Heart left ventricle (tissue), 16 donors: Measurements from ENCODE around the gene FCER1G. TPM values are rescaled to one million over a fixed set of nuclear protein-coding genes. Genes with fewer than 3 reads are reported as not detected.

Experiments used
- ATAC-seq, 4 donors: fragments of 200-7000 bp; cut with Tn5 transposase; one replicate each; pipeline ENCODE4 v1.9.1; 2020 to 2022; ENCODE audit warnings: moderate library complexity in 4 of 4, mild to moderate bottlenecking in 3 of 4, moderate number of reproducible peaks in 1 of 4
- DNase-seq, 5 donors: peaks; one replicate each; pipeline ENCODE4 v3.0.0-alpha.2; 2020
- H3K27ac ChIP-seq, 12 donors: fragments of 200-600 bp; sonication (generic) in 4 of 12; one replicate each; pipeline versions ENCODE4 v1.5.0 to v1.8.0; 2016 to 2022; ENCODE audit warnings: mild to moderate bottlenecking in 2 of 12
- H3K27me3 ChIP-seq, 9 donors: fragments of 200-600 bp; sonication (generic) in 2 of 9; one replicate each; pipeline versions ENCODE4 v1.5.1 to v1.8.0; 2016 to 2022; ENCODE audit warnings: mild to moderate bottlenecking in 3 of 9
- H3K36me3 ChIP-seq, 9 donors: fragments of 200-600 bp; sonication (generic) in 2 of 9; one replicate each; pipeline versions ENCODE4 v1.5.0 to v1.8.0; 2018 to 2022; ENCODE audit warnings: mild to moderate bottlenecking in 2 of 9
- H3K4me1 ChIP-seq, 12 donors: fragments of 200-600 bp; sonication (generic) in 4 of 12; one replicate each; pipeline versions ENCODE4 v1.5.0 to v1.8.0; 2016 to 2022; ENCODE audit warnings: mild to moderate bottlenecking in 3 of 12
- H3K4me3 ChIP-seq, 12 donors: fragments of 200-600 bp; sonication (generic) in 4 of 12; one replicate each; pipeline versions ENCODE4 v1.5.0 to v1.8.0; 2017 to 2022; ENCODE audit warnings: mild to moderate bottlenecking in 9 of 12, moderate library complexity in 4 of 12
- H3K9me3 ChIP-seq, 12 donors: fragments of 200-600 bp; sonication (generic) in 4 of 12; one replicate each; pipeline versions ENCODE4 v1.5.0 to v1.8.0; 2016 to 2022; ENCODE audit warnings: mild to moderate bottlenecking in 1 of 12
- CTCF ChIP-seq, 12 donors: fragments of 200-600 bp; sonication (generic) in 4 of 12; IDR thresholded peaks; one replicate each; pipeline versions ENCODE4 v1.5.0 to v1.8.0; 2018 to 2022; ENCODE audit warnings: antibody characterized with exemption in 12 of 12, mild to moderate bottlenecking in 5 of 12
- POLR2A ChIP-seq, 2 donors: fragments of 450-650 bp; IDR thresholded peaks; one replicate each; pipeline ENCODE4 v1.6.1; 2017; ENCODE audit warnings: antibody characterized with exemption in 2 of 2, mild to moderate bottlenecking in 2 of 2, moderate library complexity in 2 of 2
- WGBS, 4 donors: extraction: QIAGEN DNeasy Blood & Tissue Kit in 2 of 4; methylation state at CpG; one replicate each; pipeline versions ENCODE4 v1.1.5 to v1.1.7; 2013 to 2018; 5-methylcytosine and 5-hydroxymethylcytosine counted together
- intact Hi-C, 10 donors: fragments of 100-400 bp; cut with DNase I; formaldehyde crosslinking; loops; one replicate each; pipeline versions ENCODE4 v1.11.1 to v1.14.2; 2022
- polyA plus RNA-seq, 2 donors: library from polyadenylated mRNA; stranded (reverse); fragments of 200-250 nt; gene quantifications; one replicate each; pipeline ENCODE4 v1.2.3, GENCODE V29; 2013
- total RNA-seq, 9 donors: library from RNA; depleted of rRNA in 2 of 9; stranded (reverse); fragments of >200 nt in 2 of 9; fragmentation: NEBNext Ultra II Directional in 3 of 9; extraction: Animal tissue kit (Norgen Biotek cat#: 25700) in 3 of 9; gene quantifications; one replicate each; pipeline versions ENCODE4 v1.1.0 to v1.2.4, GENCODE V29; 2016 to 2023
- donor health status: ischemic (EF 13 %, LVEDD 7.1; RV severe dilation, severe dysfunction).
- donor health status: healthy with polysubstance abuse.
- donor health status: DM: no; HTN: yes; CAD: no.
- donor health status: DM: no; HTN: no; CAD: no.
- donor health status: ischemic (EF 25% LVEDD 6.9; RV normal size, moderate dysfunction).
- donor health status: ischemic (EF 25% LVEDD 5.7; RV mildly dilated, moderate dysfunction).
- donor health status: healthy.
- donor health status: DM: yes; HTN: yes; CAD: no.
- donor health status: ischemic (EF 35%, LVEDD 5.7; RV mildly dilated, moderate dysfunction).
- donor health status: nonischemic (EF 11% LVEDD 7.7; RV severe dilation, severe dysfunction).
- donor health status: DM: yes; HTN: yes; CAD: no.
- donor health status: PGD.
- donor health status: ischemic (EF 29% LVEDD 5.4; RV normal size, mild dysfunction).
- donor health status: nonischemic (EF 23%, LVEDD 6.1; RV moderate dilation, normal function).

FCER1G gene
- total and polyA plus RNA-seq, 11 donors = 2.9 to 157 (median 17.1) TPM

DNA sequence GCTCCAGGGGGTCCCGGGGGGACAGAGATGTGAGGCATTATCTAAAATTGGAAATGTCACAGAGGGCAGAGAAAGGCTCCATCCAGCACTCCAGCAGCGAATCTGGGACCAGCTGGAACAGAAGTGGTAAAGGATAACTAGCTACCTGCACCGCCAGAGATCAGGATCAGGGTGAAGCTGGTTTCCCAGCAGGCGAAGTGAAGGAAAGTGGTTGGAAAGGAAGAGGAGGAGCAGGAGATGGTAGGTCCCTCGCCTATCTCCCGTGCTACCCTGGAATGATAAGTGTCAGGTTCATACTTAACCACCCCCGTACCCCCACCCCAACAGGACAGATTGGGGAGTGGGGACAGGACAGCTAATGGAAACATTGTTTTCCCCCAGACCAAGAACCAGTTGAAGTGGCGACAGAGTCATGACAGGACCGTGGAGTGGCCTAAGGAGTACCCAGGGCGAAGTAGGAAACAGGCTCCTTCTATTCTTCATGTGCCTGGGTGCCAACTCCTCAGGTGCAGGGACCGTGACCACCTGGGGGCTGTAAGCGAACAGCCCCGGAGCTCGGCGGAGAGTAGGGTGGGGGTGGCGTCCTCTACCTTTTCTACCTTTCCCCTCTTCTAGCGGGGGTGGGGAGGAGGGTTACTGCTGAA lies 38.5 kb upstream of the FCER1G start:
- TF ChIP-seq CTCF (IDR thresholded peaks at IDR 0.05) (no peak), POLR2A (IDR thresholded peaks at IDR 0.05) (no peak)
- Histone ChIP-seq H3K4me3 (peak overlapping the region; percentile 61 to 100 (median 78)), H3K36me3 (peaks cover 0 to 45% (median 41%) of the 10 kb centered on the region in 9 donors), H3K27ac (peak overlapping the region; percentile 60 to 95 (median 89)), H3K9me3 (no peaks in the 10 kb centered on the region), H3K4me1 (peaks cover 6 to 52% (median 29%) of the 10 kb centered on the region in 12 donors), H3K27me3 (no peaks in the 10 kb centered on the region)
- DNase-seq (peak in 1 of 5 donors; percentile 20), ATAC-seq (peak; percentile 1 to 11 (median 3))
- intact Hi-C loops = no loop called here
- WGBS, 4 donors = 15 to 21% (median 17%) methylated on average over 17 of the region's 17 CpGs

- H3K27ac ChIP-seq = peak within 1 kb of the TSS; percentile 60 to 95 (median 89)
- TF ChIP-seq POLR2A (IDR thresholded peaks at IDR 0.05) = peak; percentile 48 to 91
- TF ChIP-seq CTCF (IDR thresholded peaks at IDR 0.05) = peak in 4 of 12 donors; percentile 8 to 40 (median 19)
- intact Hi-C loops = no loop called here
- H3K9me3 ChIP-seq = no peaks in the 10 kb centered on the region
- WGBS, 4 donors = 3 to 5% (median 4%) methylated on average over 47 to 50 of the region's 50 CpGs
- H3K27me3 ChIP-seq = no peaks in the 10 kb centered on the region
- DNase-seq (peak; percentile 90 to 96 (median 92)), ATAC-seq (peak; percentile 91 to 97 (median 96))
- peaks cover 6 to 55% (median 28%) of the 10 kb centered on the region in 12 donors for H3K4me1 ChIP-seq
- peak within 1 kb of the TSS; percentile 61 to 100 (median 78) for H3K4me3 ChIP-seq
- peaks cover 0 to 37% (median 34%) of the 10 kb centered on the region in 9 donors for H3K36me3 ChIP-seq
Observed at GRCh38 chr1:161177112-161177935, 37.8 kb upstream of the FCER1G start, which contains the start of gene B4GALT3. TSS of gene B4GALT3 (minus strand) at chr1:161177507. CDS start at chr1:161176060, 1,447 bp downstream.

- intact Hi-C loops = no loop called here
- WGBS, 4 donors = 51 to 59% (median 56%) methylated on average over 9 of the region's 9 CpGs
Observed at GRCh38 chr1:161177936-161178244, 37.2 kb upstream of the FCER1G start.

More at GRCh38 chr1:161177936-161178244, 37.2 kb upstream of the FCER1G start:
- Histone ChIP-seq H3K4me3 (peak overlapping the region in 10 of 12 donors; percentile 67 to 96 (median 78)), H3K36me3 (peaks cover 0 to 32% (median 30%) of the 10 kb centered on the region in 9 donors), H3K27ac (peak overlapping the region in 11 of 12 donors; percentile 60 to 95 (median 89)), H3K4me1 (peaks cover 4 to 55% (median 22%) of the 10 kb centered on the region in 12 donors), H3K9me3 (no peaks in the 10 kb centered on the region), H3K27me3 (no peaks in the 10 kb centered on the region)
- no peak for ATAC-seq
- TF ChIP-seq CTCF (IDR thresholded peaks at IDR 0.05) (no peak), POLR2A (IDR thresholded peaks at IDR 0.05) (no peak)
- peak in 1 of 5 donors; percentile 1 for DNase-seq
